ENCODE measurements around the gene CMTM4. TPM values are rescaled to one million over a fixed set of nuclear protein-coding genes. Genes with fewer than 3 reads are reported as not detected.
A peak's percentile ranks its signal among the peaks of the same experiment; 100 is the strongest.
"Not testable (repeated sequence)": the region's sequence is repeated elsewhere in the genome, so short reads cannot be mapped to it uniquely, and the experiment has no call there.

CMTM4 gene
- polyA plus RNA-seq, 3 donors, result 65.0 to 73.2 (median 72.8) TPM

DNA sequence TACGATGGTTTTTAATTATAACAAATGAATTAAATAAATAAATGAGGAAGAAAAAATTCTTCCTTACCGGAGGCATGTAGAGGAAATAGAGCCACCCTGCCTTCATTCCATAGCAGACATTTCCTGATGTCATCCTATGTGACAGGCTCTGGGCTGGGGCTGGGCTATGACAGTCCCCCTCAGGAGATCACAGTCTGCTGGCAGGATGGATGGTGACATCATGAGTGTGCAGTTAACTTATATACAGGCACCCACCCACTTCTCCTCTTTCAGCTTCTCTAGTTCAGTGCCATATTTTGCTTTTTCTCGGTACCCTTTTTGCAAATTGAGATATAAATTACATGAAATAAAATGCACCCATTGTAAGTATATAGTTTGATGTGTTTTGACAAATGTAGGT lies 98.4 kb downstream of the CMTM4 start:
- no peak for DNase-seq

DNA sequence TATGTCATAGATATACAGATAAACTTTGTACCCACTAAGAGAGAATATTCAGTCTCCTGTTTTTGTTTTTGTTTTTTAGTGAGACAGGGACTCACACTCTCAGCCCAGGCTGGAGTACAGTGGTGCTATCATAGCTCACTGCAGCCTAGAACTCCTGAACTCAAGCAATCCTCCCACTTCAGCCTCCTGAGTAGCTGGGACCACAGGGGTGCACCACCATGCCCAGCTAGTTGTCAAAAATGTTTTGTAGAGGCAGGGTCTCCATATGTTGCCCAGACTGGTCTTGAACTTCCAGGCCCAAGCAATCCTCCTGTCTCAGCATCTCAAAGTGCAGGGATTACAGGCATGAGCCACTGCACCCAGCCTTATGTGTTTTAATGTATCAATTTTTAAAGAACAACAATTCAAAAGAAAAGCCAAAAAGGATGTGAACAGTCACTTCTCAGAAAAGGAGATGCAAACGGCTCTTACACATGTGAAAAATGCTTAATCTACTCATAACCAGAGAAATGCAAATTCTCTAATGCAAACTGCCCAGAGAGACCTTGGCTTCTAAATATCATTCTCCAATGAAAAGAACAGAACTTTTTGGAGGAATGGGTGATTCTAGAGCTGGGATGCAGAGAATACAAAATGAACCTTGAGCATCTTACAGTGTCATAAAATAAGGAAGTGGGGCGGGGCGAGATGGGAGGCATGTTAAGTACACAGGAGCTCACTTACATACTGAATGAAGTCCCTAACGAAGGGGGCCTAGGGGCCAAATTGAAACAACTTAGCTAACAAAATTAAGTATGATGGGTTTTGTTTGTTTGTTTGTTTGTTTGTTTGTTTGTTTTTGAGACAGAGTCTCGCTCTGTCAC lies 99.3 kb downstream of the CMTM4 start:
- no peak for DNase-seq

DNA sequence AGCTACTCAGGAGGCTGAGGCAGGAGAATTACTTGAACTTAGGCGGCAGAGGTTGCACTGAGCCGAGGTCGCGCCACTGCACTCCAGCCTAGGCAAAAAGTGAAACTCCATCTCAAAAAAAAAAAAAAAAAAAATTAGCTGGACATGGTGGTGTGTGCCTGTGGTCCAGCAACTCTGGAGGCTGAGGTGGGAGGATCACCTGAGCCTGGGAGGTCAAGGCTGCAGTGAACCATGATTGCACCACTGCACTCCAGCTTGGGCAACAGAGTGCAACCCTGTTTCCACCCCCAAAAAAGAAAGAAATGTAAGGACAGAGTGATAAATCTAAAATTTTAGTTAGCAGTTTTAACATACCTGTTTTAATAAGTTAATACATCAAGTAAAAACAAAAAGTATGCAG lies 100.0 kb downstream of the CMTM4 start:
- DNase-seq, result not testable (repeated sequence)

DNA sequence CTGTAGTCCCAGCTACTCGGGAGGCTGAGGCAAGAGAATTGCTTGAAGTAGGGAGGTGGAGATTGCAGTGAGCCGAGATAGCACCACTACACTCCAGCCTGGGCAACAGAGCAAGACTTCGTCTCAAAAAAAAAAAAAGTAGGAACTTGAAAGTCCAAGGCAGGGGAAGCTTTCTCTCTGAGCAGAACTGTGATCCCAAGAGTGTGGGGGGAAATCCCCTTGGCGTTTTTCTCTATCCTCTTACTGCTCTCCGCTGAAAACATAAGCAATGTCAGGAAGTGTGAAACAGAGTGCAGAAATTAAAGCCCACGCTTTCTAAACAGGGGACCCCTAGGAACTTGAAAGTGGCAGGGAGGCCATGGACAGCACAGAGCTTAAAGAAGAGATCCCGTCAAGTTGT lies 101.8 kb downstream of the CMTM4 start:
- no peak for DNase-seq

DNA sequence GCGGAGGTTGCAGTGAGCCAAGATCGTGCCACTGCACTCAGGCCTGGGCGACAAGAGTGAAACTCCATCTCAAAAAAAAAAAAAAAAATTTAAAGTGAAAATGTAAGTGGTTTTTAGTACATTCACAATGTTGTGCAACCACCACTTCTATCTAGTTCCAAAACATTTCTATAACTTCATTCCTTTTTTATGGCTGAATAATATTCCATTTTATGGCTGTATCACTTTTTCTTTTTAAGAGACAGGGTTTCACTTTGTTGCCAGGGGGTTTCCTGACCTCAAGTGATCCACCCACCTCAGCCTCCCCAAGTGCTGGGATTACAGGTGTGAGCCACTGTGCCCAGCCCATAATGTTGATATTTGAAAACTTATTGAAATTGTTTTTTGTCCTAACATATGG lies 103.7 kb downstream of the CMTM4 start:
- DNase-seq, result no peak

DNA sequence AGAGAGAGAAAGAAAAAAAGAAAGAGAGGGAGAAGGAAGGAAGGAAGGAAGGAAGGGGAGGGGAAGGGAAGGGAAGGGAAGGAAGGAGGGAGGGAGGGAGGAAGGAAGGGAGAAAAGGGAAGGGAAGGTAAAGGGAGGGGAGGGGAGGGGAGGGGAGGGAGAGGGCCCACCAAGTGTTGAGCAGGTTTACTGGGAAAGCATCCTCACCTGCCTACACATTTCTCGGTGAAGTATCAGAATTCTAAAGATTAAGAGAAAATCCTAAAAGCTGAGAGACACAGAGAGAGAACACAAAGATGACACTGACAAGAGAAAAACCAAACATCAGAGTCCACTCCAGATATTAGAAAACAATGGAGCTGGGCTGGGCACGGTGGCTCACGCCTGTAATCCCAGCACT lies 104.3 kb downstream of the CMTM4 start:
- DNase-seq, result no peak

DNA sequence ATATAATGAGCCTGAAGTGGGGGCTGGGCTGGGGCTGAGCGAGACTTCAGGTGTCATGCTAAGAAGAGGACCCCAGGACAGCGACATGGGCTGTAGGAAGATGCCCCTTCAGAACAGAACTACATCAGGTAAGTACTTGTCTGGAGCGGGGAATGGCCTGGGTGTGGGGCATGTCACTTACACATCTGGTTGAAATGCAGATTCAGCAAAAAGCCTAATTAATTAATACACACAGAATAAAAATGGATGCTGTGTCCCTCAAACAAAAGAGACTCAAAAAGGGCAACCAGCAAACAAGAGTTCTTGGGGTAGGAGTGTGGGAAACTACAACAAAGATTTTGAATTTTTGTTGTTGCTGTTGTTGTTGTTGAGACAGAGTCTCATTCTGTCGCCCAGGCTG lies 105.5 kb downstream of the CMTM4 start:
- DNase-seq, result no peak

DNA sequence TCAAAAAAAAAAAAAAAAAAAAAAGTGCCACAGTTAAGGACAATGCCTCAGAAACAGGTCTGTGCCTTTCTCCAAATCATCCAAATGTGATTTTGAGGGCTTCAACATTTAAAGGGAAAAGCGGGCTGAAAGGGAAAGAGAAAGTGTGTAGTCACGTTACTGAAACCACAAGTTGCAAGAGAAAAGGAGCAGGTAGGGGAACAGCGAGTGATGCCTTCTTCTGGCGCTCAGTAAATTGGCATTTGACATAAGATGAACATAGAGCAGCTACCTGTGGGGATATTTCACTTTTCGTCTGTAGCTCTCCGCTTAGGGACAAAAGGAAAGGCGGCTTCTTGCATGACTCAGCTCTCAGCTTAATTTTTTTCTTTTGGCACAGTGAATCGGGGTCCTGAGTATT lies 106.2 kb downstream of the CMTM4 start:
- DNase-seq, result no peak

DNA sequence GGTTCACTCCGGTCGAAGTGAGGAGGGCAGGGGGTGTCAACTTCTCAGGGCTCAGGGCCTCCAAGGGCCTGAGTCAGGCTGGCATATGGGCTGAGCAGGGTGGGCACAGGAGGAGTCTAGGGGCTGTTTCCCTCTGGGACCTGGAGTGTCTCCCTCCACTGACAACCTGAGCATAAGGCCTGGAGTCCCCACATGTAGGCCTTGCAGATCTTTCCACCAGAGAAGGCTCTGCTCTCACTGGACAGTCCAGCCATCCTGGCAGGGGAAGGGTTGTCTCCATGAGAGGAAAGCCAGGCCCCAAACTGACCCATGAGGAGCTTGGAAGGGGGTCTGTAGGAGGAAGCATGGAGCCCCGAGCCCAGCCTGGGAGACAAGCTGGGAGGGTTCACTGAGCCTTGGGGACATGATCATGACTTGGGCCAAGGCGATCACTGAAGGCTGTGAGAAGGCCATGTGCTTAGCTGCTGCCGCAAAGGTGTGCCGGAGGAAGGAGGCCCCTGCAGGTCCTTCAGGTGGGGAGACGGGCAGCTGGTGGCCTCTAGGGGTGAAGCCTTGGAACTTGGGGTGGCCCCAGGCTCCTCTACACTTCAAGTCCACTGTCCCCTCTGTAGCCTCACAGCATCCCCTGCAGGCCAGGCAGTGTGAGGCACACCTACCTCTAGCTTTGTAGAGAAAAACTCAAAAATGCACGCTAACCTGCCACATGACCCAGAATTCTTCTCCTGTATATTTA lies 107.4 kb downstream of the CMTM4 start:
- DNase-seq, result no peak

DNA sequence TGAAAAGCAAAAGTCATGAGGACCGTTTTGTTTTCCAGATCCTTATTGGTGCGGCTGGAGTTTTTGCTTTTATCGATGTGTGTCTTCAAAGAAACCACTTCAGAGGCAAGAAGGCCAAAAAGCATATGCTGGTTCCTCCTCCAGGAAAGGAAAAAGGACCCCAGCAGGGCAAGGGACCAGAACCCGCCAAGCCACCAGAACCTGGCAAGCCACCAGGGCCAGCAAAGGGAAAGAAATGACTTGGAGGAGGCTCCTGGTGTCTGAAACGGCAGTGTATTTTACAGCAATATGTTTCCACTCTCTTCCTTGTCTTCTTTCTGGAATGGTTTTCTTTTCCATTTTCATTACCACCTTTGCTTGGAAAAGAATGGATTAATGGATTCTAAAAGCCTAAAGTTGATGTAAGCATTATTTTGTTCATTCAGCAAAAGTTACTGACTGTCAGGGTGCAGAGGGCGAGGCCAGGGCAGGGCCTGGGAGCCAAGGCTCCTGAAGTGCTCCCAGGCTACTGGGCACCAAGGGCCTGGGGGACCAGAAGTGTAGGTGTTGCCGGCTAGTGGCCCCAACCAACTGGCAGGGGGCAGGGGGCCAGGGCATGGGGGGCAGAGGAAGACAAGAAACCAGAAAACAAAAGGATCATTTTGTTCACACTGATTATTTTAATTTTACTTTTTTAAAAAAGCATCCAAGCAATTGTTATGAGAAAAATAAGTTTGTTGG lies 108.5 kb downstream of the CMTM4 start:
- no peak for DNase-seq

DNA sequence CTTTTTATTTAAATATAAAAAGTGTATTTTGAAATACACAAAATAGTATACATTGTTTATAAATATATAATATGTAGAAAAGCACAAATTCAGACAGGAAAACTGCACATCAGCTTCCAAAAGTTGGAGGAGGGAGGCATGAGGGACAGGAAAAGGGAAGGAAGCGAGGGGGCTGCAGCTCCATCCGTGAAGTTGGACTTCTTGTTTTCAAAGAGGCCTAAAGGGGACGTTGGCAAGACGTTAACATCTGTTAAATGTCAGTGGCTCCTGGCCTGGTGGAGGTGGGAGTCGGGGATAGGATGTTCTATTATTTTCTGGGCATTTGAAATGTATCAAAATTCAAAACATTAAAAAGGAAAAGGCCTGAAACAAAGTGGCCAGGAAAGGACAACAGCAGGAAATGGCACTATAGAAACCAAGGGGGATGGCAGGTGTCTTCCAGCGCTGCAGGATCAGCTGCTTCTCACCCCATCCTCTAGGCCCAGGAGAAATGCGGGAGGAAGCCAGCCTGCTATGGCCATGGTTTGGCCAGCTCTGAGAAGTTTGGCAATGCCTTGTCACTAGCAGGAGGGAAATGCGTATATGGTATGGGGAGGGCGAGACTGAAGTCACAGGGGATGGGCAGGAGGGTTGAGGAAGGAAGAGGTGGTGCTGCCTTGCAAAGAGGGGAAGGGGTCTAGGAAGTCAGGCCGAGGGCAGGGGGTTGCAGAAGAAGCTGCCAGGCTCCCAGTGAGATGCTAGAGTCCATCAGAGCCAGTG lies 110.9 kb downstream of the CMTM4 start:
- DNase-seq, result no peak

DNA sequence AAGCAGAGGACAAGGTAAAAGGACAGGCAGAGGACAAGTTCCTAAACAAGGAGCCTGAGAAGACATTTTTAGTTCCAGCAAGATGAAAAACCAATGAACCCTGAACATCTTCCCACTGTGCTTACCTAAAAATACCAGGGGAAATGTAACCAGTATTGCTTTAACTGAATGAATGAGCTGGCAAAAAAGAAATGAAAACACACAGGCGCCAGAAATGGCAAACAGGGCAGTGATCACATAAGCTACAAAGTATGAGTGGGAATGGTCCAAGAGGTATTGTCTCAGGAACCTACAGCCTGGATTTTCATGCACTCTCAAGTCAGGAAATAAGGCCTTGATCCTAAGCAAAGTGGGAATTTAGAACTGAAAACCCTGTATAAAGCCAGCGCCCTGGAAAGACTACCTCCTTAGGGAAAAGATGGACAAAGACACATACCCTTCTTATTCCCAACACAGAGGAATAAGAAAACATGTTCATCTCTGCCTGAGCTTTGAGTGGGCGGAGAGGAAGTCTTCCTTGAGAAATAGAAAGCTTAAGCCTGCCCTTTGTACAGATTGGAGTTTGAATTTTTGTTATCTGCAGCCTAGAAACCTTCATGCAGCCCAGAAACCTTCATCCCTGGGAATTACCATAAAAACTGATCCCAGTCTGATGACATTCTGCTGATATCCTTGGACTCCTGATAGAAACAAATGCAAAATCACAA lies 115.1 kb downstream of the CMTM4 start:
- DNase-seq, result no peak

DNA sequence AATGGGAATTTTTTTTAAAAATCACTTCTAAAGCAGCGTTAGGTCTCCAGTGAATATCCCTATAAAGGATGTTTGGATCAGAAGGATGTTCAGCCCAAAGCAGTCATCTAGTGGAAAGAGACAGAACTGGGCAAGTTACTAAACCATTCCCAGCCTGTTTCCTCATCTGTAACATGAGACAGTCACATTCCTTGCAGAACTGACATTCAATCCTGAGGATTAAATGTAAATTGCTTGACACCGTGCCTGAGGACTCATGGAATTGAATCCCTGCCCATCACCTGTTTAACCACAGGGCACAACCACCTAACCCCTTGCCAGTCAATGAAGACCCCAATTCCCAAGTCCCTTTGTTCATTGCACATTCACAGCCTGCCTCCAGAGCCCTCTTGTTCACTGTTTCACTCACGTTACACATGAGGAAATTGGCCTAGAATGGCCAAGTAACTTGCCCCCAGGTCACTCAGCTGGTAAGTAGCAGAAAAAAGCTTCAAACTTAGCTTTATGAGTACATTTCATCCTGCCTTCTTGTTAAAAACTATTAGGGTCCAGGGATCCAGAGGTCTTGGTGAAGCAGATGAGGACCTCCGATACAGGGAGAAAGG lies 115.8 kb downstream of the CMTM4 start:
- DNase-seq, result peak; percentile 29

DNA sequence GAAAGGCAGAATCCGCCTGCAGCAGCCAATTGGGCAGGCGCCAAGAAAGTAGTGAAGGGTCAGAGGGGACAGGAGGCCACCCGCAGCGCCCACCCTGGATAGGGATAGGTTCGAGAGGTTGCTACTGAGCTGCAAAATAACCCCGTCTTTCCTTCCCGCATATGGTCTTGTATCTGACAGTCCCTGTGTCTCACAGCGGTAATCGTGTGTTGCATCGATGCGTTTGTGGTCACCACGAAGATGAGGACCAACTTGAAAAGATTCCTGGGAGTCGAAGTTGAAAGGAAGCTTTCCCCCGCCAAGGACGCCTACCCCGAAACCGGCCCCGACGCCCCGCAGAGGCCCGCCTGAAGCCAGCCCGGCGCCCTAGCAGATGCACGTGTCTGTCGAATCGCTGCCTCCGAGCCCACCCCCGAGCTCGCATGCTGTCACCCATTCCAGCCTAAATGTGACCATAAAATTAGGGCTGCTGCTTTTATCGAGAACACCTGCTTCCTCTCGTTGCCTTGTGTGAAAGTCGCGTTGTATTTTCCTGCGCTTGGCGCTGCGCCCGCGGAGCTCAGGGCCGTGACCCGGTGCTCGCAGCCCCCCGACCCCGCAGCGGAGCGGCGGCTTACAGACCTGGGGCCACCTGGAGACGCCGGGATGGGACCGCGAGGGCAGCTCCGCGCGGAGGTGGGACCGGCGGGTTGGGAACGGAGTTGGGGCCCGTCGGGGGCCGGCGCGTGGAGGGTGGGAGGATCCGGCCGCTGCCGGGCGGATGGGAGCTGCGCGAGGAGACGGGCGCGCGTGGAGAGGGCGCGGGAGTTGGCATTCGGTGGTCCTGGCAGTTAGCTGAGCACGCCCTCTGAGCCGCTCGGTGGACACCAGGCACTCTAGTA lies 117.7 kb downstream of the CMTM4 start, which contains the start of gene CMTM2:
CMTM2 (plus strand) TSS at position 813 of the 881 bp plus-strand sequence. CDS start 145 bp downstream, outside the sequence.
- peak; percentile 30 for DNase-seq

DNA sequence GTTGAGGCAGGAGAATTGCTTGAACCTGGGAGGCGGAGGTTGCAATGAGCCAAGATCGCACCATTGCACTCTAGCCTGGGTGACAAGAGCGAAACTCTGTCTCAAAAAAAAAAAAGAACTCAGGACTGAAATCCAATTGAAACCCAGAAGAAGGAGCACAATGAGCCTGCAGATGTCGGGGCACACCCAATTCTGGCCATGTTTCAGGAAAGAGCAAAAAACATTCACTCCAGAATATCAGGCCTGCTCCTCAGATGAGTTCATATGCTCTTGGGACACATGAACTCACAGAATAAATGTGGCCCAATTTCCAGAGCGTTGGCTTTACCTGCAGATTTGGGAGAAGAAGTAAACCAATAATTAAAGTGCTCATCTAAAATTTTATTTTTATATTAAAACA lies 120.2 kb downstream of the CMTM4 start:
- DNase-seq, result no peak

DNA sequence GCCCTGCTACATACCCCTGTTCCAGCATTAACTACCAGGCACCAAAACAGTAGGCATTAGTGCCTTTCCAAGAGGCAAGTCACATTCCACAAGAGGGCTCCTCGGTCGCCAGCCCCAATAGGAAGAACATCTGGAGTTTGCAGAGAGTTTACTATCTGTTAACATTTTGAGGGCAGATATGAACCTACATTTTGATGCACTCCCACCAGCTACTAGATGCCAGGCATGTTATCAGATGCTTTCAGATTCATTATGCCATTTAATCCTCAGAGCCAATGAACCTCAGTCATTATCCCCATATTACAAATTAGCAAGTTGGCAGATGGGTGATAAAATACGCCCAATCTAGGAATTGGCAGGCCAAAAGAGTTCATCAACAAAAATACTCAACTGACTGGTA lies 121.5 kb downstream of the CMTM4 start:
- no peak for DNase-seq

DNA sequence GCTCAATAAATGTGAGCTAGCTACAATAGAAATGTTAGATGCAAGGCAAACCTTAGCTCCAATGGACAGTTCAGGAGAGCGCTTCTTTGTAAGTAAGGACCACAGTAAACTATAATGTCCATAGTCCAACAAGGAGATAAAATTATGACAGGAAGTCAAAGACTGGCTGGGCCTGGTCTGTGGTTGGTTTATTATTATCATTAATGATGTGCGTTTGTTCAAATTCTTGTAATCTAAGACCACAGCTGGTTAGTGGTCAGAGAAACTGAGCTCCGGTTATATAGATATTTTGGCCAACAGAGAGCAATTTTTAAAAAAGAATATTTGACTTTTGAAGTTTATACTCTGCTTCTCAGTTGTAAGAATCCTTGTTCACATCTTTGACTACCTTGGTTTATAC lies 122.0 kb downstream of the CMTM4 start:
- no peak for DNase-seq

DNA sequence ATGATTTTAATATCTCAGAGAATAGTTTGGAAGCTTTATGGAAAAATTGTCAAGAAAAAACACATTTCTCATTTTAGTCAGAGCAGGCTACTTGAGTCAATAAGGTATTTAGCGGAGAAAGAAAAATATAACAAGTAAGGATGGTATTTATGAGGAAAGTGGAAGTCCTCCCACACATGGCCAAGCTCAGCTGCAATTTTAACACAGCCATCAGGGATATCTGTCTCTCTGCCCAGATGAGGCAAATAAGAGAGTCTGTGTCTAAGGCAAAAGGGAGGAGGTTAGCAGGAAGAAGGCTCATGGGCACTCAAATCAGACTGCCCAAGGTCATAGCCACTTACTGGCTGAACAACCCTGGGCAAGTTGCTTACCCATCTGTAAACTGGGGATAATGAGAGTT lies 122.5 kb downstream of the CMTM4 start:
- DNase-seq, result no peak

DNA sequence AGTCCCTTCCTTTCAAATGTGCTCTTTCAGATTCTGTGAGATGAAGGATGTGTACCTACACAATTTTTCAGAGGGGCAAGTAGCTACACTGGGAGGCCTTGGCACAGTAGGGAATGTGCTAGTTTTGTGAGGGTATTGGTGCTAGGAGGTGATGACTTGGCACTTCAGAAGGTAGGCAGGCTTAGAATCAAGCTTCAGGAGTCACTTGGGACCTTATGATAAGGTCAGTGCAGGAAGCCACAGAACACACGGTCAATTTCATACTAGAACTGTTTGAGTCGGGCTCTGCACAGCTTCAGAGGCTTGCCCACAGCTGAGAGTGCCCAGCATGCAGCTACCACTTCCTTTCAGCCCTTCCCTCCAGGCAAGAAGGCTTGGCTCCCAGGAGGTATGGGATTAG lies 124.2 kb downstream of the CMTM4 start:
- DNase-seq, result no peak

Measured in renal pelvis (tissue), 4 donors.